Measurements from ENCODE around the gene WDFY1. TPM values are rescaled to one million over a fixed set of nuclear protein-coding genes. Genes with fewer than 3 reads are reported as not detected.

Gene WDFY1, protein sequence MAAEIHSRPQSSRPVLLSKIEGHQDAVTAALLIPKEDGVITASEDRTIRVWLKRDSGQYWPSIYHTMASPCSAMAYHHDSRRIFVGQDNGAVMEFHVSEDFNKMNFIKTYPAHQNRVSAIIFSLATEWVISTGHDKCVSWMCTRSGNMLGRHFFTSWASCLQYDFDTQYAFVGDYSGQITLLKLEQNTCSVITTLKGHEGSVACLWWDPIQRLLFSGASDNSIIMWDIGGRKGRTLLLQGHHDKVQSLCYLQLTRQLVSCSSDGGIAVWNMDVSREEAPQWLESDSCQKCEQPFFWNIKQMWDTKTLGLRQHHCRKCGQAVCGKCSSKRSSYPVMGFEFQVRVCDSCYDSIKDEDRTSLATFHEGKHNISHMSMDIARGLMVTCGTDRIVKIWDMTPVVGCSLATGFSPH
- total RNA-seq (2014; rRNA removed; shearing (Covaris generic)): 103 and 127 TPM in 2 replicates
- polyA plus RNA-seq (2016; fragmentation: Nextera tagmentation; extraction: Ambion mirVana): 45.7 and 54.5 TPM in 2 replicates
- long read RNA-seq, full-length matches to known transcripts: 25 of 31 reads
- long read RNA-seq, partial matches to known transcripts: 2 of 31 reads
- long read RNA-seq, other reads (novel, unspliced or antisense): 4 of 31 reads

DNA sequence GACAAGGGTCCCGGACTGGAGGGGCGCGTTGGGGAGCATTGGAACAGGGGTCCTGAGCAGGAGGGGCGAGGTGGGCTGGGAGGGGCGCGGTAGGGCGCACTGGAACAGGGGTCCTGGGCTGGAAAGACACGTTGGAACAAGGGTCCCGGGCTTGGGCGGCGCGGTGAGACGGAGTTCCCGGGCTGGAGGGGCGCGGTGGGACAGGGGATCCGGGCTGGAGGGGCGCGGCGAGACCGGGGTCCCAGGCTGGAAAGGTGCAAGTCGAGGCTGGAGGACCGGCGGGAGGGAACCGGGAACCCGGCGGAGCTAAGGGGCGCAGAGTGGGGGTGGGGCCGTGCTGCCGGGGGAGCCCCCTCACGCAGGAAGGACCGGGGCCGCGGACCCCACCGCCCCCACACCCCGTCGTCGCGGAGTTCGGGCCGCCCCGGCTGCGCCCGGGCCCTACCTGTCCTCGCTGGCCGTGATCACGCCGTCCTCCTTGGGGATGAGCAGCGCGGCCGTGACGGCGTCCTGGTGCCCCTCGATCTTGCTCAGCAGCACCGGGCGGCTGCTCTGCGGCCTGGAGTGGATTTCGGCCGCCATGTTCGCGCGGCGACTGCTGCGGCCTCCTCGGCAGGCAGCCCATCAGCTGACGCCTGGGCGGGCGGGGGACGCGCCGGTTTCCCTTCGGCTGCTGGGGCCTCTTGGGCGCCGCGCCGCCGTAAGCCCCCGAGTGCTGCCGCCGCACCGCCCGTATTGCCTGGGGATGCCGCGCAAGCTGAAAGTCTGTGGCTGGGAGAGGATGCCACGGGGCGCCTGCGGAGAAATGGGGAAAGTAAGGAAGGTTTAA is at the start of gene WDFY1:
WDFY1 (minus strand) TSS at position 633 of the 829 bp plus-strand sequence; CDS start at position 582, 51 bp downstream.
- Mint-ChIP-seq H3K36me3 (ENCODE audit: low read depth) (peaks cover 15% of the 10 kb centered on the region), H3K4me3 (peak within 1 kb of the TSS; percentile 96)
- peaks cover 49% of the 10 kb centered on the region for H3K4me1 ChIP-seq (ENCODE audit: insufficient read depth)

More for the DNA sequence above, at the start of gene WDFY1:
- H3F3A ChIP-seq (replicated peaks; ENCODE audit: low read depth): no peaks in the 10 kb centered on the region
- peaks cover 10% of the 10 kb centered on the region; the same call in 1 of the 2 replicates for H4K20me1 ChIP-seq (replicated peaks; ENCODE audit: insufficient read depth)
- no peaks in the 10 kb centered on the region for H3K27me3 ChIP-seq (ENCODE audit: insufficient read depth)
- H3K4me1 Mint-ChIP-seq: peaks cover 40% of the 10 kb centered on the region
- H3K36me3 ChIP-seq (ENCODE audit: insufficient read depth): no peaks in the 10 kb centered on the region
- H3K9me2 ChIP-seq (ENCODE audit: insufficient read depth): no peaks in the 10 kb centered on the region
- TF ChIP-seq, protein P1, sequence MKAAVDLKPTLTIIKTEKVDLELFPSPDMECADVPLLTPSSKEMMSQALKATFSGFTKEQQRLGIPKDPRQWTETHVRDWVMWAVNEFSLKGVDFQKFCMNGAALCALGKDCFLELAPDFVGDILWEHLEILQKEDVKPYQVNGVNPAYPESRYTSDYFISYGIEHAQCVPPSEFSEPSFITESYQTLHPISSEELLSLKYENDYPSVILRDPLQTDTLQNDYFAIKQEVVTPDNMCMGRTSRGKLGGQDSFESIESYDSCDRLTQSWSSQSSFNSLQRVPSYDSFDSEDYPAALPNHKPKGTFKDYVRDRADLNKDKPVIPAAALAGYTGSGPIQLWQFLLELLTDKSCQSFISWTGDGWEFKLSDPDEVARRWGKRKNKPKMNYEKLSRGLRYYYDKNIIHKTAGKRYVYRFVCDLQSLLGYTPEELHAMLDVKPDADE (IDR thresholded peaks at IDR 0.05): 0 out of 2 replicates have a peak, but pooled peaks have one; percentile 1
- TF ChIP-seq POLR2AphosphoS5 (IDR thresholded peaks at IDR 0.05; ENCODE audit: low read depth) (peak; percentile 91), NANOG (IDR thresholded peaks at IDR 0.05; ENCODE audit: borderline replicate concordance) (no peak), CREB1 (CRISPR knock-in tag; IDR thresholded peaks at IDR 0.05; ENCODE audit: low read depth) (peak; percentile 59)
- TF ChIP-seq, protein P2, sequence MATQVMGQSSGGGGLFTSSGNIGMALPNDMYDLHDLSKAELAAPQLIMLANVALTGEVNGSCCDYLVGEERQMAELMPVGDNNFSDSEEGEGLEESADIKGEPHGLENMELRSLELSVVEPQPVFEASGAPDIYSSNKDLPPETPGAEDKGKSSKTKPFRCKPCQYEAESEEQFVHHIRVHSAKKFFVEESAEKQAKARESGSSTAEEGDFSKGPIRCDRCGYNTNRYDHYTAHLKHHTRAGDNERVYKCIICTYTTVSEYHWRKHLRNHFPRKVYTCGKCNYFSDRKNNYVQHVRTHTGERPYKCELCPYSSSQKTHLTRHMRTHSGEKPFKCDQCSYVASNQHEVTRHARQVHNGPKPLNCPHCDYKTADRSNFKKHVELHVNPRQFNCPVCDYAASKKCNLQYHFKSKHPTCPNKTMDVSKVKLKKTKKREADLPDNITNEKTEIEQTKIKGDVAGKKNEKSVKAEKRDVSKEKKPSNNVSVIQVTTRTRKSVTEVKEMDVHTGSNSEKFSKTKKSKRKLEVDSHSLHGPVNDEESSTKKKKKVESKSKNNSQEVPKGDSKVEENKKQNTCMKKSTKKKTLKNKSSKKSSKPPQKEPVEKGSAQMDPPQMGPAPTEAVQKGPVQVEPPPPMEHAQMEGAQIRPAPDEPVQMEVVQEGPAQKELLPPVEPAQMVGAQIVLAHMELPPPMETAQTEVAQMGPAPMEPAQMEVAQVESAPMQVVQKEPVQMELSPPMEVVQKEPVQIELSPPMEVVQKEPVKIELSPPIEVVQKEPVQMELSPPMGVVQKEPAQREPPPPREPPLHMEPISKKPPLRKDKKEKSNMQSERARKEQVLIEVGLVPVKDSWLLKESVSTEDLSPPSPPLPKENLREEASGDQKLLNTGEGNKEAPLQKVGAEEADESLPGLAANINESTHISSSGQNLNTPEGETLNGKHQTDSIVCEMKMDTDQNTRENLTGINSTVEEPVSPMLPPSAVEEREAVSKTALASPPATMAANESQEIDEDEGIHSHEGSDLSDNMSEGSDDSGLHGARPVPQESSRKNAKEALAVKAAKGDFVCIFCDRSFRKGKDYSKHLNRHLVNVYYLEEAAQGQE (IDR thresholded peaks at IDR 0.05; ENCODE audit: unreplicated experiment): peak; percentile 19
- H3K4me3 ChIP-seq: peak within 1 kb of the TSS; percentile 95
- peaks cover 9% of the 10 kb centered on the region for H3K27me3 Mint-ChIP-seq (ENCODE audit: insufficient read depth, low read depth, poor library complexity)
- peaks cover 3% of the 10 kb centered on the region; the same call in 1 of the 3 replicates for H3K9me3 Mint-ChIP-seq
- peaks cover 56% of the 10 kb centered on the region for H3K79me2 ChIP-seq (replicated peaks; ENCODE audit: insufficient read depth)
- H3K4me2 ChIP-seq: peak within 1 kb of the TSS; percentile 98
- peak within 1 kb of the TSS; percentile 81 for H3K27ac ChIP-seq (ENCODE audit: low read depth)
- peak within 1 kb of the TSS; percentile 67 for H2AFZ ChIP-seq
- peak; percentile 86 for ATAC-seq
- peak within 1 kb of the TSS; percentile 92 for H3K27ac Mint-ChIP-seq
- DNase-seq (ENCODE audit: low spot score): peak; percentile 92

Measured in GM23338 (cell line).